HG03139 (cell line): Measurements from ENCODE around the gene FAM83D.

Source experiments
- ATAC-seq: cut with Tn5 transposase; IDR thresholded peaks from one replicate; pipeline ENCODE4 v1.9.1; 2021; ENCODE audit not compliant: unreplicated experiment

The FAM83D gene

GRCh38 chr20:38997622-38998021 is 71.4 kb downstream of the FAM83D start:
- ATAC-seq, result peak; percentile 96

- ATAC-seq, result no peak
These were observed 73.0 kb downstream of the FAM83D start for GRCh38 chr20:38999217-38999616.

GRCh38 chr20:38999965-39000910 is 74.0 kb downstream of the FAM83D start:
- no peak for ATAC-seq
